ENCODE results near the gene S100P.
"Not testable (repeated sequence)": the region's sequence is repeated elsewhere in the genome, so short reads cannot be mapped to it uniquely, and the experiment has no call there.

S100P gene

GRCh38 chr4:6693231-6694176, at the start of gene S100P:
Gene S100P (plus strand): TSS chr4:6693878. CDS start chr4:6693933, 55 bp downstream.
- no peak for DNase-seq

GRCh38 chr4:6644792-6645530, 48.7 kb upstream of the S100P start:
- DNase-seq, result no peak

DNA sequence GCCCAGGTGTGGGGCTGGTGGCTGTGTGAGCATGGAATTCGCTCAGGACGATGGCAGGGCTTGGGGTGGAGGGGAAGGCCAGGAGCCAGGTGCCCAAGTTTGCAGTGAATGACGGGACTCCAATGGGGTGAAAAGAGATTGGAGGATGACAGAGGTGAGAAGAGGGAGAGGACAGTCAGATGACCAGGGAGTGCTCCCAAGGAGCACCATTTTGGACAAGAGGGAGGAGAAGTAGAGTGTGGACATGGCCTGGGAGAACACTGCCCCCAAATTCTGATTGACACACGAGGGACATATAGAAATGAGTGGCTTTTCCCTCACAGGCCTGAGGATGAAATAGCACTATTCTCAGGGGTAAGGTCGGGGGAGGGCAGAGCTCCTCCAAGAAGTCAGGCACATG, 46.5 kb upstream of the S100P start:
- DNase-seq, result no peak

- no peak for DNase-seq
Measured at GRCh38 chr4:6647582-6648230, 46.0 kb upstream of the S100P start.

GRCh38 chr4:6649216-6649615, 44.5 kb upstream of the S100P start:
- no peak for DNase-seq

DNA sequence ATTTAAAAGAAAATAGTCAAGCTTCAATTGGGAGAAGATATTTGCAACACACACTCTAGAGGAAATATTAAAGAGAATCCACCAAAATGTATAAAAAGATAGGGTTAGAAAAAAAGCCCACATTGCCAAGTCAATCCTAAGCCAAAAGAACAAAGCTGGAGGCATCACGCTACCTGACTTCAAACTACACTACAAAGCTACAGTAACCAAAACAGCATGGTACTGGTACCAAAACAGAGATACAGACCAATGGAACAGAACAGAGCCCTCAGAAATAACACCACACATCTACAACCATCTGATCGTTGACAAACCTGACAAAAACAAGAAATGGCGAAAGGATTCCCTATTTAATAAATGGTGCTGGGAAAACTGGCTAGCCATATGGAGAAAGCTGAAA, 39.5 kb upstream of the S100P start:
- DNase-seq, result not testable (repeated sequence)

DNA sequence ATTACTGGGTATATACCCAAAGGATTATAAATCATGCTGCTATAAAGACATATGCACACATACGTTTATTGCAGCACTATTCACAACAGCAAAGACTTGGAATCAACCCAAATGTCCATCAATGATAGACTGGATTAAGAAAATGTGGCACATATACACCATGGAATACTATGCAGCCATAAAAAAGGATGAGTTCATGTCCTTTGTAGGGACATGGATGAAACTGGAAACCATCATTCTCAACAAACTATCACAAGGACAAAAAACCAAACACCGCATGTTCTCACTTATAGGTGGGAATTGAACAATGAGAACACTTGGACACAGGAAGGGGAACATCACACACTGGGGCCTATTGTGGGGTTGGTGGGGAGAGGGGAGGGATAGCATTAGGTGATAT, 38.4 kb upstream of the S100P start:
- not testable (repeated sequence) for DNase-seq

DNA sequence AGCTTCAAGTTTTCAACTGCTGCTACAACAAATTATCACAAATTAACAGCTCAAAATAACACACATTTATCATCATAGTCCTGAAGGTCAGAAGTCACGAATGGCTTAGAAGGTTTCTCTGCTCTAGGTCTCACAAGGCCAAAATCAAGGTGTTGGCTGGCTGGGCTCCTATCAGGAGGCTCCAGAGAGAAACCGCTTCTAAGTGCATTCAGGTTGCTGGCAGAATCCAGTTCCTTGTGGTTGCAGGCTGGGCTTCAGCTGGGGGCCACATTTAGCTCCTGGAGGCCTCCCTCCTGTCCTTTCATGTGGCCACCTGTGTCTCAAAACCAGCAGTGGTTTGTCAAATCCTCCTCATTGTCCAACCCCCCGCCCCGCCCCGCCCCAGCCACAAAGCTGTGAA, 37.8 kb upstream of the S100P start:
- DNase-seq, result no peak

GRCh38 chr4:6657242-6658208, 36.2 kb upstream of the S100P start:
- no peak for DNase-seq

DNA sequence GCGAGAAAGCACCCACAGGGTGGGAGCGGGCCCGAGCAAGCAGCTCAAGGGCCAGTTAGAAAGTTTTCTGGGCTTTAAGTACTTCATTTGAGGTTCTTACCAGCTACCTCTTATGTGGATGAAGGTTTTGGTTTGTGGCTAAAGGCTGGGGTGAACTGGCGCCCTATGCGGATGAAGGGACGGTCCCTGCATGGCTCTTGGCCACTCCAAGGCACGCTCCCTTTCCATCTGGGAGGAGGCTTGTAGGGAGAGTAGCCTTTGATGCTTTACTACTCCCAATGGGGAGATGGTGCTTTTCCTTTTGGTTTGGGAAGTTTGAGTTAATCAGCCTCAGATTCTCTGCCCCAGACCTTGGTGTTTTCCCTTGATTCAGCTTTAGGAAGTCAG, 35.5 kb upstream of the S100P start:
- DNase-seq, result no peak

GRCh38 chr4:6658597-6659075, 35.0 kb upstream of the S100P start:
- DNase-seq, result peak; percentile 45

DNA sequence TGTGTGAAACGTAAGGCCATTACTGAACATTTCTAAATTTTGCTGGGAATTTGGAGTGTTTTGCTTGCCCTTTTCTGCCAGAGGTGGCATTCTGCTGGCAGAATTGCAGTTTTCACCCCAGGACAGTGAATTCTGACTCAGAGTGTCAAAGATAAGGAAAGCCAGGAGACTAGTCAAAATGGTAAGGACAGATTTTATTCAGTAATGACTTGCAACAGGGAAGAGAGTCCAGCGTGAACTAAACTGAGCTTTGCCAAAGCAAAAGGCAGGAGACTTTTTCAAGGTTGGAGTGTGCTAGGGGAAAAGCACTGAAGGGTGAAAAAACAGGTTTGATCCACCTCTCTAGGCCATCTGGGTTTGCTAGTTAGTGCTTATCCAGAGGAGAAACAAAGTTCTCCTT, 33.8 kb upstream of the S100P start:
- no peak for DNase-seq

- no peak for DNase-seq
Measured at GRCh38 chr4:6660430-6660829, 33.2 kb upstream of the S100P start.

DNA sequence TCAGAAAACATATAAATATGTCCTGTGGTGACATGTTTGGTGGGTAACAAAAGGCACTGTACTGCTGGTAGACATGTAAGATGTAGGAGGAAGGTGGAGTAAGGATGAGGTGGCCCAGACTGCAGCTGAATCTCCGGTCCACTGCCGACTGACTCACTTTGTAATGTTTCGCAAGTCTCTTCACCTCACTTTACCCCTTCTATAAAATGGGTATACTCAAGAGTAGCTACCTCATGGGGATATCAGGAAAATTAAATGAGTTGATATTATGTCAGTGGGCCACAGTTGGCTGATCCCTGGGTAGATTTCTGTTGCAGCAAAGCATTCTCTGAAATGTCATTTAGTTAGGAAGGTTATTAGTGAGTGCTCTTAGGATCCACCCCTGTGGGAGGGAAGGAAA, 31.1 kb upstream of the S100P start:
- DNase-seq, result no peak

- DNase-seq, result no peak
Measured at GRCh38 chr4:6663596-6664393, 29.9 kb upstream of the S100P start.

GRCh38 chr4:6665320-6665654, 28.4 kb upstream of the S100P start:
- DNase-seq, result no peak

DNA sequence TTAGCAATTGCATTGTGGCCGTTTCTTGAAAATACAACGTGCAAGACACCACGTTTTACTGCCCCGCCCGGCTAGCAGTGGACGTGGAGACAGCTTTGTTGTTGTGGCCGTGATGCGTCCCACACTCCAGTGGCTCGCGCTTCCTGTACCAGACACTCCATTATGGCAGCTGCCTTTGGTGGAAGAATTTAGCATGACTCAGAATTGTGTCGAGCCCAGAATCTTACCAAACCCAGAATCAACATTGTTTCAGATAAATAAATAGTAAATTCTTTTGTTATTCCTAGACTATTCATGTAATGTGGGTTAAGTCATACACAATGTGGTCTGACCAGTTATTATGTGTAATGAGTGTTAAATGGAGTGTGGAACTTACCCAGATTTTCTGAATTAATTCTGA, 25.3 kb upstream of the S100P start:
- DNase-seq, result no peak

DNA sequence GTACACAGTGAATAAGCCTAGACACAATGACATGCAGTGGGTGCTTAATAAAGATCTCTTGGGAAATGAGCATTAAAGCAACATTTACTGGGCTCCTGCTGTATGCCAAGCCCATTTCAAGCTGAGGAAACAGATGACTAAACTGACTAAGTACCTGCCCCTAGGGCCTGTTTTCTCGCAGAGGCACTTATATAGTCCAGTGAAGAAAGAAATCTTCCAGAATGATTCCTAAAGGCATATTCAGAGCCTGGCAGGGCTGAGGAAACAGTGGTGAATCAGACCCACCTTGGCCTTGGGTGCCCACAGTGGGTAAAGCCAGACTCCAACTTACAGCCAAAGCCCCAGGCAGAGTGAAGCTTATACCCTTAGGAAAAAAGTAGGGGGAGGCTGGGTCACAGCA, 22.0 kb upstream of the S100P start:
- DNase-seq, result no peak

DNA sequence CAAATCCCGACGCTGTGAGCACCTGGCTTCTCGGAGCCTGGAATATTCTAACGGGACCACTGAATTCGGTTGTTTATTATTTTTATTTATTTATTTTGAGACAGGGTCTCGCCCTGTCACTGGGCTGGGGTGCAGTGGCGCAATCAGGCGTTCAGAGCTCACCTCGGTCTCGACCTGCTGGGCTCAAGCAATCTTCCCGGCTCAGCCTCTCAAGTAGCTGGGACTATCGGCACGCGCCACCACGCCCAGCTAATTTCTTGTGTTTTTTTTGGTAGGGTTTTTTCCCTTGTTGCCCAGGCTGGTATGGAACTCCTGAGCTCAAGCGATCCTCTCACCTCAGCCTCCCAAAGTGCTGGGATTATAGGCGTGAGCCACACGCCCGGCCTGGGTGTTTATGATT, 21.5 kb upstream of the S100P start:
- DNase-seq, result no peak

DNA sequence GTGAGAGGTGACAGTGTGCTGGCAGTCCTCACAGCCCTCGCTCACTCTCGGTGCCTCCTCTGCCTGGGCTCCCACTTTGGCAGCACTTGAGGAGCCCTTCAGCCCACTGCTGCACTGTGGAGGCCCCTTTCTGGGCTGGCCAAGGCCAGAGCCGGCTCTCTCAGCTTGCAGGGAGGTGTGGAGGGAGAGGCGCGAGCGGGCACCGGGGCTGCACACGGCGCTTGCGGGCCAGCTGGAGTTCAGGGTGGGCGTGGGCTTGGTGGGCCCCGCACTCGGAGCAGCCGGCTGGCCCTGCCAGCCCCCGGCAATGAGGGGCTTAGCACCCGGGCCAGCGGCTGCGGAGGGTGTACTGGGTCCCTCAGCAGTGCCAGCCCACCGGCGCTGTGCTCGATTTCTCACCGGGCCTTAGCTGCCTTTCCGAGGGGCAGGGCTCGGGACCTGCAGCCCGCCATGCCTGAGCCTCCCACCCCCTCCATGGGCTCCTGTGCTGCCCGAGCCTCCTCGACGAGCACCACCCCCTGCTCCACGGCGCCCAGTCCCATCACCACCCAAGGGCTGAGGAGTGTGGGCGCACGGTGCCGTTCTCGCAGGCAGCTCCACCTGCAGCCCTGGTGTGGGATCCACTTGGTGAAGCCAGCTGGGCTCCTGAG, 21.0 kb upstream of the S100P start:
- DNase-seq, result not testable (repeated sequence)

DNA sequence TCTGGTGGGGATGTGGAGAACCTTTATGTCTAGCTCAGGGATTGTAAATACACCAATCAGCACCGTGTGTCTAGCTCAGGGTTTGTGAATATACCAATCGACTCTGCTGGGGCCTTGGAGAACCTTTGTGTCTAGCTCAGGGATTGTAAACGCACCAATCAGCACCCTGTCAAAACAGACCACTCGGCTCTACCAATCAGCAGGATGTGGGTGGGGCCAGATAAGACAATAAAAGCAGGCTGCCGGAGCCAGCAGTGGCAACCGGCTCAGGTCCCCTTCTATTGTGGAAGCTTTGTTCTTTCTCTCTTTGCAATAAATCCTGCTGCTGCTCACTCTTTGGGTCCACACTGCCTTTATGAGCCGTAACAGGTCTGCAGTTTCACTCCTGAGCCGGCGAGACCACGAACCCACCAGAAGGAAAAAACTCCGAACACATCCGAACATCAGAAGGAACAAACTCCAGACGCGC, 20.5 kb upstream of the S100P start:
- peak; percentile 40 for DNase-seq
